Measurements from ENCODE around the gene REXO5. TPM values are rescaled to one million over a fixed set of nuclear protein-coding genes. Genes with fewer than 3 reads are reported as not detected.
A peak's percentile ranks its signal among the peaks of the same experiment; 100 is the strongest.

The REXO5 gene
- total RNA-seq, 3 donors from 2014 or later, result 3.0 to 6.9 (median 4.1) TPM

GRCh38 chr16:20875355-20875650 is 69.0 kb downstream of the REXO5 start:
- Histone ChIP-seq H3K9me3 (no peaks in the 10 kb centered on the region), H3K4me3 (no peak overlapping the region), H3K36me3 (ENCODE audit: low read depth) (no peaks in the 10 kb centered on the region), H3K4me1 (ENCODE audit: low read depth) (no peaks in the 10 kb centered on the region)
- intact Hi-C loops (cut with DNase I, micrococcal nuclease), result no loop called here
- no peak for ATAC-seq
- no peak for TF ChIP-seq CTCF (IDR thresholded peaks at IDR 0.05)
- DNase-seq, result no peak

DNA sequence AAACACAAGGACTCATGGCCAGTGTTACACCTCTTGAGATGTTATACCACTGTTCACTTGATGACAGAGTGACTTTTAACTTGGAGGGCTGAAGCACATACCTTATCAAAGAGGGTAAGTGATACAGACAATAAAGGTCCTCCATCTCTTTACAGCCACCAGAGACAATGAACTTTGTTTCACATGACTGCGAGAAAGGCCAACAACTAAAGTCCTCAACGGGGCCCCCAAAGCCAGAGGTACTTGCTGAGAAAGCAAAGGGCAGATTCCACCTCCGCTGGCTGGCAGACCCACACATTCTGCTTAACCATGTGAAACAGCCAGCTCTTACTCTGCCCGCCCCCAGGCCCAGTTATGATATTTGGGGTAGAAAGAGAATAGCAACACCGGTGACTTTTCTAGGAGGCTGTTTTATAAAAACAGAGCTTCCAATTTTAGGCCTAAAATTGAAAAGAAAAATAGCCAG is 72.4 kb downstream of the REXO5 start:
- peaks cover 22% of the 10 kb centered on the region for H3K4me1 ChIP-seq (ENCODE audit: low read depth)
- TF ChIP-seq CTCF (IDR thresholded peaks at IDR 0.05), result no peak
- H3K4me3 ChIP-seq, result no peak overlapping the region
- no peak for ATAC-seq
- DNase-seq, result no peak
- H3K9me3 ChIP-seq, result no peaks in the 10 kb centered on the region
- no peaks in the 10 kb centered on the region for H3K36me3 ChIP-seq (ENCODE audit: low read depth)
- intact Hi-C loops (cut with DNase I, micrococcal nuclease), result no loop called here

DNA sequence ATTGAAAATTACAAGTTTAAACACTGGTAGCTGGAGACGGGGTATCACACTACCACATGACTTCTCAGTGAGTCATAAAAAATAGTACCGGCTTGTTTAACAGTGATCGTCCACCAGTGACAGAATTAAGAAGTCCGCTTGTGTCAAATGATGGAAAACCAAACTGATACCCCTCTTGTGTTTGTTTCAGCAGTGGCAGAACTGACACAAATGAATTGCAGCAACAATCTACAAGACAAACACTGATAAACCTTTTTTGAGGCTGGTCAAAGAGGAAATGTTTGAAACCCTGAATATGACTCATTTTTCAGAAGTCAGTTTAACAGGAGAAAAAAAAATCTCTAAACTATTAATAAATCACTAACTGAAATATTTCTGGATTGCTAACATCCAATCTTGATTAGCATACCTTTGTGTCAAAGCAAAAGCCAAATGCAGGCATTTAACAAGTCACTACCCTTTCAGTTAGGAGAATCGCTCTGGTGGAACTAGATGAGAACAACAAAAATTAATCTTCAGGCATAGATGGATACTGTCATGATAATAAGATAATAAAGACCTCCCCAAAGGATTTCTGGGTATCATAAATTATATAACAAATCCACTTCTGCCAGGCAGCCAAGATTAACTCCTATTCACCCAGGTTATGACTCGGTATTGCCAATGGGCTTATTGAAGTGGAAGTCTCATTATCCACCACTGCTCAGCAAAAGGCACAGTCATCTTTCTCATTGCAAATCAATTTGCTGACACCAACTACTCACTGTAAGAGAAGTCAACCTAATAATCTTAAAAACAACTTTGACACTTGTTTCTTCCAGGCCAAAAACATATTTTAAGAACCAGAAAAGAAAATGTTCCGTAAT is 73.1 kb downstream of the REXO5 start:
- Histone ChIP-seq H3K36me3 (ENCODE audit: low read depth) (no peaks in the 10 kb centered on the region), H3K9me3 (no peaks in the 10 kb centered on the region), H3K4me3 (no peak overlapping the region), H3K4me1 (ENCODE audit: low read depth) (peaks cover 26% of the 10 kb centered on the region)
- DNase-seq (no peak), ATAC-seq (no peak)
- TF ChIP-seq CTCF (IDR thresholded peaks at IDR 0.05), result no peak
- intact Hi-C loops (cut with DNase I, micrococcal nuclease), result no loop called here

GRCh38 chr16:20880867-20881502 is 74.7 kb downstream of the REXO5 start:
- peaks cover 26% of the 10 kb centered on the region for H3K4me1 ChIP-seq (ENCODE audit: low read depth)
- no peaks in the 10 kb centered on the region for H3K9me3 ChIP-seq
- no peaks in the 10 kb centered on the region for H3K36me3 ChIP-seq (ENCODE audit: low read depth)
- intact Hi-C loops (cut with DNase I, micrococcal nuclease), result no loop called here
- peak; percentile 51 for ATAC-seq
- TF ChIP-seq CTCF (IDR thresholded peaks at IDR 0.05), result no peak
- no peak for DNase-seq
- H3K4me3 ChIP-seq, result no peak overlapping the region

DNA sequence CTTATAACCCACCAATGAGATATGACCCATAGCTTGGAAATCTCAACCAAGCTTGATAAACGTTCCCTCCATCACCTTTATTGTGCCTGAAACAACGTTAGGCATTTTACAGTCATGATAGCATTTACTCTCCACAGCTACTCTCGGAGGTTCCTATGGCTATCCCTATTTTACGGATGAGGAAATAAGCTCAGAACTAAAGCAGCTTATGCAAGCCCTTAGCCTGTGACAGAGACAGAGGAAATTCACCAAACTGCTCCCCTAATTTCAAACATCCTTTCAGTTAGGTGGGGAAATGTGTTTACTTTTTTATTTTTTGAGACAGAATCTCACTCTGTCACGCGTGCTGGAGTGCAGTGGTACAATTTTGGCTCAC is 75.2 kb downstream of the REXO5 start:
- H3K4me1 ChIP-seq (ENCODE audit: low read depth), result peaks cover 26% of the 10 kb centered on the region
- intact Hi-C loops (cut with DNase I, micrococcal nuclease), result no loop called here
- peak; percentile 69 for ATAC-seq

More for the DNA sequence above, 75.2 kb downstream of the REXO5 start:
- no peaks in the 10 kb centered on the region for H3K36me3 ChIP-seq (ENCODE audit: low read depth)
- no peak for TF ChIP-seq CTCF (IDR thresholded peaks at IDR 0.05)
- DNase-seq, result no peak
- no peak overlapping the region for H3K4me3 ChIP-seq
- no peaks in the 10 kb centered on the region for H3K9me3 ChIP-seq
